HG02840 (cell line): ENCODE results near the gene GMCL2.

ENCODE experiments used
- ATAC-seq: cut with Tn5 transposase; IDR thresholded peaks from one replicate; pipeline ENCODE4 v1.9.1; 2021; ENCODE audit warnings: mild to moderate bottlenecking, moderate library complexity, moderate number of reproducible peaks; ENCODE audit not compliant: unreplicated experiment, low FRiP score

Gene GMCL2

GRCh38 chr5:178223196-178223773 lies 36.1 kb upstream of the GMCL2 start:
- no peak for ATAC-seq

DNA sequence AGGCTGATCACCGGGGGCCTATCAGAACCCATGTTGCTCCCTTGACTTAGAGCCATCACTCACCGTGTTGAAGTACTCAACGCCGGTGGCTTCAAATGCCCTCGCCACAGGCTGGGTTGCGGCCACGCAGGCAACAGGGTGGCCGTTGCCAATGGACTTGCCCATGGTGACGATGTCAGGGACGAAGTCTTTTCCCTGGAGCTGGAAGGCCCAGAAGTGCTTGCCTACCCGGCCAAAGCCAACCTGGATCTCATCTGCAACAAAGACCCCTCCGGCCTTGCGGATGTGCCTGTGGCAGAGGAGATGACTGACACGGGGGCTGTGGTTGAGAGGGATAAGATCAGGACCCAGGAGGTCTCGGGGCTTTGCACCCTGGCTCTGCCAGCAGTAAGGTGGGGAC lies 35.1 kb upstream of the GMCL2 start:
- no peak for ATAC-seq

DNA sequence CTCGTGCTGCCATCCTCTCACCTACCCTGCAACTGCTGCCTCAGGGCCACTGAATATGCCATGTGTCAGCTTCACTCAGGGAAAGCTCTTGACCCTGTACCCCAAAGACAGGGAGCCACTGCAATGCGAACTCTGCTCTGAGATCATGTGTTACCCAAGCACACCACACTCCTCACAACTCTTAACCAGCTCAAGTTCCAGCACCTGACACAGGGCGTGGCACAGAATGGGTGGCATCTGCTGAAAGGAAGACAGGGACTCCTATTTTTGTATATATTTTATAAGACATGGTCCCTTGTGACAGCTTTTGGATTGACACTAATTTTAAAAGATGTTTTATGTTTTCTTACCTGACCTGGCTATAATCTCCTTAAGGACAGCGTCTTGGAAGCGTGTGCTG lies 34.7 kb upstream of the GMCL2 start:
- no peak for ATAC-seq

DNA sequence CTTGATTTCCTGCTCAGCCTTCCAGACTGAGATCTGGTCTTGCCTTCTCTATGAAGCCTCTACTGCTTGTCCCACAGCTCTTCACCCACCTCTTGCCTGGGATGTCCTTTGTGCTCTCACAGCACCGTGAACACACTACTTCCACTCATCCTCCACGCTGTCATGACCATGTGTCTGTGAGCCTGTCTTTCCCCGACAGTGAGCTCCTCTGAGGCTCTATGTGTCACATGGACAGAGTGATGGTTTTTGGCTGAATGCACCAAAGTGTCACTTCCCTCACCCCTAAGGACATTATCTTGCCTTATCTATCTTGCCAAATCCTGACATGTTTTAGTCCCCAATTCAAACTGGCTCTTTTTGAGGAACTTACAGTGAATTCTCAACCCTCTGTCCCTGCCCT lies 34.1 kb upstream of the GMCL2 start:
- no peak for ATAC-seq

DNA sequence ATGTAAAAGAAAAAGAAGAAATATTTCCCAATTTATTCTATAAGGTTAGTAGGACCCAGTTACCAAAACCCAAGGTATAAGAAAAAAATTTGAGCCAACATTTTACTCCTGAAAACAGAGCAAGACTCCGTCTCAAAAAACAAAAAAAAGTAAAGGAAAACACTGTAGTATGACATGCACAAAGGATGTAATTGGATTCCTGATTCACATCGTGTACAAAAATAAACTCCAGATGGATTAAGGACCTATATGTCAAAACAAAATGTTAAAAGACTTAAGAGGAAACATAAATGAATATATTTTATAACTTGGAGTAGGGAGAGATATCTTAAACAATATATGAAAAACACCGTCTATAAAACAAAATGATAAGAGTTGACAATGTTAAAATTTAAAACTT lies 31.7 kb upstream of the GMCL2 start:
- ATAC-seq: no peak

- ATAC-seq: no peak
Observed at GRCh38 chr5:178218237-178218776, 31.1 kb upstream of the GMCL2 start.

- no peak for ATAC-seq
Observed at GRCh38 chr5:178216779-178217178, 29.6 kb upstream of the GMCL2 start.

DNA sequence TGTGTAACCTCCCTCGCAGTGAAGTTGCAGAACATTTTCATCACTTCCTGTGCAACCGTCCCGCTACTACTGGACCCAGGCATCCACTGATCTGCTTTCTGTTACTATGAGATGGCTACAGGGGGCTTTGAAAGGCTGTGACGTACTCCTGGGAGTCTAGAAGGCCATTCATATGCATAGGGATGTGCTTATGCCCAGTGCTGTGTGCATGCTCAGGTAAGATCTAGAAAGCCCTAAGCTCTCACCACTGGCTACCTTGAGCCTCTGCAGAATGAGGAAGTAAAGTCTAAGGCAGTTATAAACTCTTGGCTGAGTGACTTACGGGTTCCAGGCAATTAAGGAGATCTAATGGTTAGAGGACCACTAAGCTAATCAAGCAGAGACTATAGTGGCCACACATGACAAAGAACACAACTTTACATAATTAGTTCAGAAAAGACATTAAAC lies 28.9 kb upstream of the GMCL2 start:
- ATAC-seq: no peak

GRCh38 chr5:178215280-178216002 lies 28.3 kb upstream of the GMCL2 start:
- no peak for ATAC-seq

DNA sequence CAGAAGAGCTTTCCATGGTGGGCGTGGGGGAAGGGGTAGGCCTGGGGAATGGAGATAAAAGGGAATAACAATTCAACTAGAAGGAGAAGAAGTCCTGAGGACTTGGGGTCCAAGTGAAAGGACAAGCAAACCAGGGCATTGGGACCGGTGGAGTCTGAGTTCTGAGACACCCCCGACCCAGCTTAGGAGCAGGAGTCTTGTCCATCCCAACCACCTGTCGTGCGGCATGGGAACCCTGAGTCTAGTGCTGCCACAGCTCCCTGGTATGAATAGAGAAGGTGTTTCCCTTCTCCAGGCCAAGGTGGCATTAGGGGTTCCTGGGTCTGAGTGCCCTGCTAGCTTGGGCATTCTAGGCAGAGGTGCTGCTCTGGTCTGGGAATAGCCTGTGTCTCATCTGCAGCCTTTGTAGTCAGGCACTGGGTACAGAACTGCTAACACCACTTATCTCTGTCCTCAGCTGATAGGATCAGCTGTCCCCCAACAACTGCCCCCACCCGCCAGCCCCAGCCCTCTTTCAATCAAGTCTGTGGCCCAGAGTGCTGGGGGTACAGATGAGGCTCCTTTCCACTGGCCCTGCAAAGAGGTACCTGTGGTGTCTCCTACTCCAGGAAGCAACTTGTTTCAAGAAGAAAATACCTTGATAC lies 27.1 kb upstream of the GMCL2 start:
- ATAC-seq: no peak

DNA sequence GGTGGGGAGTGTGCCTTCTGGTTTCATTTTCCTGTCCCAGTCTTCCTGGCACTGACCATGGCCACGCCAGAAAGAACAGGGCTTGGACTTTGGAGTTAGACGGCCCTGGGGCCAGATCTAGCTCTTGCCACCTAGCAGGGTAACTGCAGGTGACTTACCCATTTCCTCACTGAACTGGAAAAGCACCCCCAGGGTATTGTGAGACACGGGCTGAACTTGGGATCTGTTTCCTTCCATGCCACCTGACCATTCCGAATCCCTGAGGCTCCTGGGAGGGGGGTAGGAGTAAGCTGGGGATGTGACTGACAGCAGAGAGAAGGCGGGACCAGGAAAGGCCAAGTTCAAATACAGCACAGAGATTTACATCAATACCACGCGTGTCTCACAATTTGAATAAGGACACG lies 26.6 kb upstream of the GMCL2 start:
- ATAC-seq: no peak

DNA sequence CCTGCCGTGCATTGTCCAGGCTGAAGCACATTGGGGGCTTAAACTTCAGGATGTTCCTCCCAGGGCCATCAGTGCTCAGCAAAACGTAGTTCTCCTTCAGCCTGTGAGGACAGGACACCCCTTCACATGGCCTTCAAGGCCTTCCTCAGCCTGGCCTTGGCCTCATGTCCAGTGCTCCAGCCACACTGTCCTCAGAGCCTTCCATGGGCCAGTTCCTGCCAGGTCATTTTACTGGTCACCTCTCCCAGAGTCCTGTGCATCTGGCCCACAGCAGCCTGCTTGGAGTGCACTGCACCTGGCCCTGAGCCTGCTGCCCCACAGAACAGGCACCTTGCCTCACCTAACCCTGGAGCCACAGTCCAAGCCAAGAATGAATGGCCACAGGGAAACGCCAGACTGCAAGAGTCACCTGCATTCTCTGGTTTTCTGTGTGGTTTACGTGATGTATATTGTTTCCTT lies 25.9 kb upstream of the GMCL2 start:
- no peak for ATAC-seq

DNA sequence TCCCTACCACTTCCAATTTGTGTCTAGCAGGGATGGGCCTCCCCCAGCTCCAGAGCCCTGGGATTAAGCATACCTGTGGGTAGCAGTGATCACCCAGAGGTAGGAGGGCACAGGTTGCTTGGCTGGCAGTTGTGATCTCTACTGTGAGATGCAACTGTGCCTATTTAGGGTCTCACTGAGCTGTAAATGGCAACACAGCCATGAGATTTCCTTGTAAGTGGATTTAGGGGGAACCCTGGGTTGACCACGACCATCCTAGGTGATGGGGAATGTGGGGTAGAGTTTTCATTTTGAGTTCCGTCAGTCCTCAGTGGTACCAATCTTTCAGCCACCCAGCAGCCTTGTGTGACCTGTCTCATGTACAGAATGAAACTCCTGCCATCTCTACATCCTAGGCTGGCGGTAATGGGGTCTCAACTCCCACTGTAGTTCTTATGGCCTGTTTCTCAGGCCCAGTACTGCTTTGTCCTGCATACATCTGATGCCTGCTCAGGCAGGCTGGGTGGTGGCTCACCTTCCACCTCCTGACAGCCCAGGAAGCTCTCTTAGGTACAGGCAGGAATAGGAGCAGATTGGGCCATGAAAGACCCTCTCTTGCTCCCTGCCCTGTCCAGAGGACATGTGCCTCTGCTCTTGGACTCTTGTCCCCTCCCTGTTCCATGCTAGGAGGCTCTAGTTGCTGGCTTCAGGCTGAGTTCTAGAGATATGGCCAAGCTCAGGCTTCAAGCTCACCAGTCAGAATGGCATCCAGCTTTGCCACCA lies 25.3 kb upstream of the GMCL2 start:
- ATAC-seq: no peak

DNA sequence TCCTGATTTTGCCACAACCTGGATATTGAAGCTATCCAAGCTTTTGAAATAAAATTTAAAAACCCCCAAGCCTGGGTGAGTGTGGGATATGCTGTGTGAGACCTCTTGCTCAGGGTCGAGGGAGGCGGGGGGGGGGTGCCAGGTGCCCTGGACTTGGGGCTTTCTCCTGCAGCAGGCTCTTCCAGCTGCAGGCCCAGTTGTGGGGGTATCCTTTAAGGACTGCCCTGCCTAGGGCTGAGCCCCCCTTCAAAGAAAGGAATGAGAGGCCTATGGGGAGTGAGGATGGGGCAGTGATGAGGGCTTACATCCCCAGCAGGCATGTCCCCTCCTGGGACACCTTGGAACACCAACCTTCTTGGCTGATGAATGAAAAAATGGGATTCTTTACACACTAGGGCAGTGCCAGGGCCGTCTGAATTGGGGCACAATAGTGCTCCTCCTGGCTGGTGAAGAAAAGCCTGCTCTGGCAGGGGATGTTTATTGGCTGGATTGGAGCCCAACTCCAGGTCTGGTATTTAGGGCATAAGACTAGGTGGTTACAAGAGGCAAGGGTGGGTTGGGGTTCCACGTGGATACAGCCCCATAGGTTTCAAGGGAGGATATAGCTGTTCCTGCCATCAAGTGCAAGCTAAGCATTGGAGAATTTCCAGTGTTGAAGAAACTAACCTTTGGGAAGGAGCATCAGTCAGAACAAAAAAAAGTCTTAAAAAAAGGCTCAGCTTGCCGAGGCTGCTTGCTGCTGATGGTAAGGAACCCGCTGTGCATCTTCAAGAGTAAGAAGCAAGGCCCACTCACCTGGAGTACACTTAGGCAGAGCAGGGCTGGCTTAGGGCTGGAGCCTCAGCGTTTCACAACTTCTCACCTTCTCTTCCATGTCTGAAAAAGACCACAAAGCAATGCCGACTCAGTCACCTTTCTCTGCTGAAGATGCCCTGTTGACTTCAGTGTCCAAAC lies 24.2 kb upstream of the GMCL2 start:
- ATAC-seq: no peak

GRCh38 chr5:178210686-178211085 lies 23.5 kb upstream of the GMCL2 start:
- ATAC-seq: no peak

GRCh38 chr5:178210073-178210535 lies 22.9 kb upstream of the GMCL2 start:
- ATAC-seq: no peak

DNA sequence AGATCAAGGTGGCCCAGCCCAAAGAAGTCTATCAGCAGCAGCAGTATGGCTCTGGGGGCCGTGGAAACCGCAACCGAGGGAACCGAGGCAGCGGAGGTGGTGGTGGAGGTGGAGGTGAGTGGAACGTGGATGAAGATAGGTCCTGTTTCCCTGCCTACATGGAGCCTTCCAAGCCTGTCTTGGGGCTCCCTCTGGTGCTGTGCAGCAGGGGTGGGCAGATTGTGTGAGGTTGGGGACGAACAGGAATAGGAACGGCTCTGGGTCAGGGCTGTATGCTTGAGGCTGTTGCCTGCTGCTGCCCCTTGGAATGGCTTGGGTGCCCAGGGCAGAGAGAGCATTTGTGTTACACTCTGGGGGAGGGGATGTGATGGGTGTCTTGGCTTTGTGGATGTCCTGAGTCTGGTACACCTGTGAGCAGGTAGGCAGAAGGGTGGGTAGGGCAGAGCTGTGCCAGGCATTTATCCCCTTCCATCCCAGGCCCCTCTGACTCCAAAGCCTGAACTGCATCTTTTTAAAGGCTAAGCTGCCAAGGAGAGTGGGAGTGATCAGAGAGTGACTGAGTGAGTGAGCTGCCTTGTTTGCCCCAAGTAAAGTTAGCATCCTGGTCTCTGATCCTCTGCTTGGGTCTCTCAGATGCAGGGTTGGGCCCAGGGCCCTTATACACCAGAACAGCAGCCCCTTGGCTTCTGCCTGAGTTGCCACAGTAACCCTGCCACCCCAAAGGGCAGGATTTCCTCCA lies 22.3 kb upstream of the GMCL2 start:
- ATAC-seq: no peak

- ATAC-seq: no peak
Observed at GRCh38 chr5:178208540-178209227, 21.5 kb upstream of the GMCL2 start.
